GM18519 (cell line): ENCODE data around the gene FAM107B.
"Not testable (repeated sequence)": the region's sequence is repeated elsewhere in the genome, so short reads cannot be mapped to it uniquely, and the experiment has no call there.

Experiments
- ATAC-seq: cut with Tn5 transposase; IDR thresholded peaks from one replicate; pipeline ENCODE4 v1.9.1; 2021; ENCODE audit warnings: mild to moderate bottlenecking, moderate library complexity; ENCODE audit not compliant: unreplicated experiment, low FRiP score

Gene FAM107B

DNA sequence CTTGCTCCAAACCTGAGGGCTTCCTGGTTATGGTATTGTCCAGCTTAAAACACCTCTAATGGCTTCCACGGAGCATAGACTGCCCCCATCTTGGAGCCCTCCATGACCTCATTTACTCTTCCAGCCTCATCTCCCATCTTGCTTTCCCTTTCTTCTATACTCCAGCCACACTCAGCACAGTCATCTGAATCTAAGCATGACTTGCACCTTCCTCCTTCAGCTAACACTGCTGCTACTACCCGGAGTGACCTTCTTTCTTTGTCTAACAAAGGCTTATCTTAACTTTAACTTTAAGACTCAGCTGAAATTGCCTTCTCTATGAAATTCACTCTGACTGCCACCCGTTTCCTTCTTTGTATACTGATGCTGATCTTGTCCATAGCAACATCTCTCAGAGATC is 135.1 kb downstream of the FAM107B start:
- ATAC-seq: no peak

DNA sequence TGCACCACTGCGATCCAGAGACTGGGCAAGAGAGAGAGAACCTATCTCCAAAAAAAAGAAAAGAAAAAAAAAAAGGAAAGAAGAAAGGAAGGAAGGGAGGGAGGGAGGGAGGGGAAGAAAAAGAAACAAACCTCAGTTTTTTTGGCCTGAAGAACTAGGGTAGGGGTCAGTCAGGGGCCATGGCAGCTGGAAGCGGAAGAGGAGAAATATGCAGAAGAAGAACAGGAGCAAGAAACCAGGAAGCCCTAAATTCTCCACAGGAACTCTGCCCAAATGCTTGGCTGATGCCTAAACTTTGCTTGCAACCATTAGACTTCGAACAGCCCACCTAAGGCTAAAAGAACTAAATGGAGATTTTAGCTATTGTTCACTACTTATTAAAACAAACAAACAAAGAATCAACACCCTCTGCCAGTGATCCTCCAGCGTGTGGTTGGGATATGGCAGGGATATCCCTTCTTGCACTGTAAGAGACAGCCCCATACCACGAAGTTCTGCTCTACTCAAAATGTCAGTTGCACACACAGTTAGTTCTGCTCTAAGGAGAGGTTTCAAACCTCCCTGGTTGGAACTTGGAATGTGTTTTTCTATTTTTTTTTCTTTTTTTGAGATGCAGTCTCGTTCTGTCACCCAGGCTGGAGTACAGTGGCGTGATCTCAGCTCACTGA is 139.5 kb downstream of the FAM107B start:
- no peak for ATAC-seq

DNA sequence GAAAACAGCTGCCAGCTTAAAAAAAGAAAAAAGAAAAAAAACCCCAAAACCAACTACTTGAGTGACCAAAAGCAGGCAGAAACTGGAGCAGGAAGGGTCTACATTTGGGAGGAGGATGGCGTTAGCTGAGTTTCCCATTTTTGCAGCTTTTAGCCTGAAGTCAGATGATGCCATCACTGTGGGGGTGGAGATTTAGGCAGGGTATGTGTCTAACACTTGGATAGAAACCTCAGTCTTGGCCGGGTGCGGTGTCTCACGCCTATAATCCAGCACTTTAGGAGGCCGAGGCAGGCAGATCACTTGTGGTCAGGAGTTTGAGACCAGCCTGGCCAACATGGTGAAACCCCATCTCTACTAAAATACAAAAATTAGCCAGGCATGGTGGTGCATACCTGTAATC is 140.1 kb downstream of the FAM107B start:
- ATAC-seq: not testable (repeated sequence)

DNA sequence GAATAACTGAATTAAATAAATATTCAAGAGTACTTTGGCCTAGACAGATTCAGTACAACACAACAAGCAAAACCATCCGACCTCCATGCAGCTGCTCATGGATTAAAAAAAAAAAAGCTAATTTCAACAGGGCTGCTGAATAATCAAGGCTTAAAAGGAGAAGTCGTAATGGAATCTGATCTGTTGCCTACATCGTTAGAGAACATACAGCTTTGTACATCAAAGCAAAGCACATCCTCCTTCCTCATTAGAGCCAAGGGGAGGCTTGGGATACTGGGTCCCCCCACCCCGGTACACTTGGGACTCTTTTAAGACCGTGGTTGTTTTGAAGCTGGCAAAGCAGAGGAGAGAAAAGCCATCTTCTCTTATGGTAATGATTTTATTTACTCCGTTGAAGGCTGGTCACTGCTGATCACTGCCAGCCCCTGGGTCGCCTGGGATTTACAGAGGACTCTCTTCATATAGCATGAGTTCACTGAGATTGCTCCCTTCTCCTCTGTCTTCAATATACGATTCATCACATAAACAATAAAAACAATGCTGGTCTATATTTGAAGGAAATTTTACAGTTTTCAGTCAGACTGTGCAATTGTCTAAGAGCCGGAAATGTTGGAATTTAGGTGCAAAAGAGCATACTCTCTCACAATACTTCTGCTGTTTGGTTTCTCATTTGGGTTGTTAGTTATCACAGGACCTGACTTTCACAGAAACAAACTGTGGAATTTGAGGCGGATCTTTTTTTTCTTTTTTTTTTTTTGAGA is 148.8 kb downstream of the FAM107B start:
- no peak for ATAC-seq

DNA sequence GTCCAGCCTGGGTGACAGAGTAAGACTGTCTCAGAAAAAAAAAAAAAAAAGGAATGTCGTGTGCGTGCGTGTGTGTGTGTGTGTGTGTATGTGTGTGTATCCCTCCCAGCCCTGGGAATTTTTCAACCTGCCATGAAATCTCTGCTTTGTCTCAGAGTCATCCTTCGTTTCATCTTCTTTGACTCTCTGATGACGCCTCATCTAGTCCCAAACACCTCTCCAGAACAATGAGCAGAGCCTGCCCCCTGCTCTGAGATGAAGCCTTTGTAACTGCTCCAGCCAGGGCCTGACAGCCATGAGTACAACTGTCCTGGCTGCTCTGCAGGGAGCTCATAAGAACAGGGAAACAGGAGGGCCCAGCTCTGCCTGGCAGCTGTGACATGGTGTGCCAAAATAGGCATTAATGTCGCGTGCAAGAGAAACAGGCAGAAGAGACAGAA is 149.5 kb downstream of the FAM107B start:
- ATAC-seq: no peak

DNA sequence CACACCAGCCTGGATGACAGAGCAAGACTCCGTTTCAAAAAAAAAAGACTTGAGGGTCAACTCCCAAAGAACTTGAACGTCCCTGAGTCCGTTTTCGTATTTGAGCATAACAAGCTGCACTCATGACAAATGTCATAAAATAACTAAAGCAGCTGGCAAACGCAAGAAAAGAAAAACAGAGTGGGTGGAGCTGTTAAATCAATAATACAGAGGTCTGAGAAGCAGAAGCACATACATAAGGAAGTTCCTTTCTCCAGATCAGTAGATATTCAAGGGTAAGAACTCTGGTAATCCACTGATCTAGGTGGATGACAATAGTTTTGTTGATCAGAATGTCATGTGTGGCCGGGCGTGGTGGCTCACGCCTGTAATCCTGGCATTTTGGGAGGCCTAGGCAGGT is 150.1 kb downstream of the FAM107B start:
- ATAC-seq: no peak

DNA sequence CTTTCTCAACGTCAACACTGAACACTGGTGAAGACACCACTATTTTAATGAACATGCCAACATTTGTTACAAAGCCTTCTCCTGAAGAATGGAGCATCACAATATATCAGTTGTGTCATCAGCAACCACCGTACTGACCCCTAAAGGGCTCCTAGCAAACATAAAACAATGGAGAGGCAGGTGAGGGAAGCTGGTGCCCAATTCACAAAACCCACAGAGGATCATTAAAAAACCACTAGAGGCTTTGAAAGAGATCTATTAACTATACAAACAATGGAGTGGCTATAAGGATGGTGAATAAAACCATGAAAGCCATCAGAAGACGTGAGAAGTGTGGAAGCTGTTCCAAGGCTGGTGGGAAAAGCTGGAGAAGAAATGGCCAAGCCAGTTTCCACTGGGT is 150.8 kb downstream of the FAM107B start:
- ATAC-seq: no peak

DNA sequence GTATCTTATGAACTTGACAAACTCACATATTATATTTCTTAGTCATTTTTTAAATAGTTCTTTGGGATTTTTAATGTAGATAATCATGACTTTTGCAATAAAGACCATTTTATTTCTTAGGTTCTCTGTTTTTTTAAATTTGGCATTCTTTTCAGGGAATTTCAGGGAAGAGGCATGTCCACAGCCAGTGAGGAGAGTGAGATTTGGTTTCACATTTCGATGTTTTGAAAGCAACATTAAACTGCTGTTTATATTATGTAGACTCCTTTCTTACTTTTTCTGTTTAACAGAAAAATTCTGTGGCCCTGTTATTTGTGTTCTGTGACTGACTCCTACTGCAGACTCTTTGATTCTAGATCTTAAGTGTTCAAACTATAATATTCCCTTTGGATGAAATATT is 153.7 kb downstream of the FAM107B start:
- ATAC-seq: no peak

DNA sequence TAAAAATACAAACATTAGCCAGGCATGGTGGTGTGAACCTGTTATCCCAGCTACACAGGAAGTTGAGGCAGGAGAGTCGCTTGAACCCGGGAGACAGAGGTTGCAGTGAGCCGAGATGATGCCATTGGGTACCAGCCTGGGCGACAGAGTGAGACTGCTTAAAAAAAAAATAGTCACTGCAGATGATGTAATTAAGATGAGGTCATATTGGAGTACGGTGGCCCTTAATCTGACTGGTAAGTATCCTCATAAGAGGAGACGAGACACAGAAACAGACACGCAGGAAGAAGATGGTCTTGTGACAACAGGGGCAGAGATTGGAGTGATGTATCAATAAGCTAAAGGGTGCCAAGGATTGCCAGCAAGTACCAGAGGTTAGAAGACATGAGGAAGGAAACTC is 156.0 kb downstream of the FAM107B start:
- no peak for ATAC-seq

DNA sequence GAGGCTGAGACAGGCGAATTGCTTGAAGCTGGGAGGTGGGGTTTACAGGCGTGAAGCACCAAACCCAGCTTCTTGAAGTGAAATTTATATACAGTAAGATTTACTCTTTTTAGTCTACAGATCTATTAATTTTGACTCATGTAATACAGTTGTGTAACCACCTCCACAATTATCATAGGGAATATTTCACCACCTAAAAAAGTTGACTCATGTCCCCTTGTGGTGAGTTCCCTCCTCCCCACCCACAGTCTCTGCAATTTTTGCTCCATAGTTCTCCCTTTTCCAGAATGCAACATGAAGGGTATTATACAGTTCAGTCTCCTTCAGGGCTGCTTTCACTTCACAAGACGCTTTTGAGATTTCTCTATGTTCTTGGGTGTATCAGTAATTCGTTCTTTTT is 156.8 kb downstream of the FAM107B start:
- ATAC-seq: no peak

DNA sequence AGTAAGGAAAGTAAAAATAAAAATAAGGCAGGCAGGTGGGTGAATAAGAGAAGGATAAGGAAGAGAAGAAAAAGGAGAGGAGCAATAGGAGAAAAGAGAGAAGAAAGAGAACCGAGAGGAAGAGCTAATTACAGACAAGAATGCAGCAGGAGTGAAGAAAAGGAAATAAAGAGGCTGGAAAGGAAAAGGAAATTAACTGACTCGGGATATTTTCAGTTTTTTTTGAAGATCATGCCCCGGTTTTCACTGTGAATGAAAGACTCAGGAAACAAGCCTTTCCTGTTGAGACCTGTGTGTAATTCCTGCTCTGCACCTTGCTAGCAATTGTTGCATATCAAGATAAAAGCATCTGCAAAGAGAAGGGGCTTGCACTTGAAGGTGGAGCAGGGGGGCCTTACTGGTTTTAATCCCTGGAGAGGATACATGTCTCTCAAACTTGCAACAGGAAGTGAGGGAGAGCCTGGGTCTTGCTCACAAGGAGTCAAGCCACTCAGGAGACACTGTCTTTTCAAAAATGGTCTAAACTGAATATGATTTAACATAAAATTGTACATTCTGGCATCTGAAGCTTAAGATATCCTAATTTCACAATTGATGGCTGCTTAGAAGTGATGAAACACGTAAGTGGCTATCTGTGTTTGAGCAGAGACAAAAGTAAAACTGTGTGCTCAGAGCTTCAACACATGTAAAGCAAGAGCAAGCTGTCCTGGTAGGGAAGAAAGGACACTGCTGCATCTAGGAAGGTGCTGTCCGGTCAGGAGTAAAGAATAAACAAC is 157.6 kb downstream of the FAM107B start:
- ATAC-seq: no peak

DNA sequence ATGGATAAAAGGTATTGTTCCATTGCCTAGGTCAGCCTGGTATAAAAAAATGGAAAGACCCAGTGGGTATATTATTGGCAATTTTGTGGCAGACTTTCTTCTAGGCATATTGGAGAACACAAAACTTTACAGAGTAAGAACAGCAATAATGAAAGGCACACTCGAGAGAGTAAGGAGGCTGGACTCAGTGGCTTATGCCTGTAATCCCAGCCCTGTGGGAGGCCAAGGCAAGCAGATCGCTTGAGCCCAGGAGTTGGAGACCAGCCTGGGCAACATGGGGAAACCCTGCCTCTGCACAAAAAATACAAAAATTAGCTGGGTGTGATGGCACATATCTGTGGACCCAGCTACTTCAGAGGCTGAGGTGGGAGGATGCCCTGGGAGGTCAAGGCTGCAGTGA is 158.2 kb downstream of the FAM107B start:
- ATAC-seq: no peak

DNA sequence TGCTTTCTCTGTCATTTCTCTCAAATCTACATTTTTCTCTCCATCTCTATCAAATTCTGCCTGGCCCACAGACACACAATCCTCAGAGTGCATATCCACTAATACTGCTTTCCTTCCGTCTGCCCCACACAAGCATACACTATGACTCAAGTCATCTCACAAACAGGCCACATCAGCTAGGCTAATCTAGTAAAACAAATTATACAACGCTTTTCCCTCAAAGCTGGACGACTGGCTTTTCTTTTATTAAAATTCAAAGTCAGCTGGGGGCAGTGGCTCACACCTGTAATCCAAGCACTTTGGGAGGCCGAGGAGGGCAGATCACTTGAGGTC is 161.1 kb downstream of the FAM107B start:
- ATAC-seq: no peak

DNA sequence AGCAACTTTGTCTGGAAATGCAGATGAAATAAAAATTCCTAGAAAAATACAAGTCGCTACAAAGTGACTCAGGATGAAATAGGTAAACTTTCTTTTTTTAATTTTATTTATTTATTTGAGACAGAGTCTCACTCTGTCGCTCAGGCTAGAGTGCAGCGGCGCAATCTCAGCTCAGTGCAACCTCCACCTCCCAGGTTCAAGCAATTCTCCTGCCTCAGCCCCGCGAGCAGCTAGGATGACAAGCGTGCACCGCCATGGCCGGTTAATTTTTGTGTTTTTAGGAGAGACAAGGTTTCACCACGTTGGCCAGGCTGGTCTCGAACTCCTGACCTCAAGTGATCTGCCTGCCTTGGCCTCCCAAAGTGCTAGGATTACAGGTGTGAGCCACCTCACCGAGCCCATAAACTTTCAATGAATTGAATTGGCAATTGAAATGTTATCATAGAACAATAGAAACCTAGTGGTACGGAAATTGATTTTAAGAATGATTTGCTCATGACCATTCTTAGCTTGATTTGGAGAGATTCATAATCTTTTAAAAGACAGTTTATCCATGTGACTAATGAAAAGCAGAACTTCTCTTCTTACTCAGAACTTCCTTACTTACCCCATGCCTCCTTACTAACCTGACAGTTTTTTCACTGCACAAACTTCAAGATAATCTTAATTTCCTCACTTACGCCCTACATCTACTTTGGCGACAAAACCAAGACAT is 161.7 kb downstream of the FAM107B start:
- no peak for ATAC-seq

DNA sequence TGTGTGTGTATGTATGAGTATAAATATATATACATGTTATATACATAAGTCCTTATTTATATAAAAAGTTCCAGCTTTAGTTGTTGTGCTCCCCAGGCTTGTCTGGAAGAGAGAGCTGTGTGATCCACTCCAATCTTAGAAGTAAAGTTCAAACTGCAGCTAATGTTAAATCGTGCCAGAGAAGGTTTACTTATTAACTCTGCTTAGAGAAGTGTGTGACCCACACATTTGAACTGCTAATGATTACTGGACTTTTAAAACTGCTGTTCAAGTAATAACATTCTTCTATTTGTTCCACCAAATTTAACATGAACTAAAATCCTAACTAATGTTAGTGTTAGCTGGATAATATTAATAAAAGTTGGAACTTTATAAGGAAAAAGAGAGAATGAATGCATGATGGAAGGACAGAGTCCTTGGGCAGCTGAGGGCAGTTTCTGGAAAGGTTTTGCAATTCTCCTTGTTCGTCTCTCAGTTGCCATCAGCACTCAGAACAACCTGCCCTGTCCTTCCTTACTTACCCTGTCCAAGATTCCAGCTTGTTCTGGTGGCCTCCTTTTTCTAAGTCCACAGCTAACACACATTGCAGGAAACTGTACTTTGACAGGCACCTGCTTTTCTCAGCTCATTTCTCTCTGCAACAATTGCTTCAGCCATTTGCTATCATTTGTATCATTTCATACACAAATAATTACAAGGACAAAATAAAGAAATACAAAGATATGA is 162.6 kb downstream of the FAM107B start:
- no peak for ATAC-seq

DNA sequence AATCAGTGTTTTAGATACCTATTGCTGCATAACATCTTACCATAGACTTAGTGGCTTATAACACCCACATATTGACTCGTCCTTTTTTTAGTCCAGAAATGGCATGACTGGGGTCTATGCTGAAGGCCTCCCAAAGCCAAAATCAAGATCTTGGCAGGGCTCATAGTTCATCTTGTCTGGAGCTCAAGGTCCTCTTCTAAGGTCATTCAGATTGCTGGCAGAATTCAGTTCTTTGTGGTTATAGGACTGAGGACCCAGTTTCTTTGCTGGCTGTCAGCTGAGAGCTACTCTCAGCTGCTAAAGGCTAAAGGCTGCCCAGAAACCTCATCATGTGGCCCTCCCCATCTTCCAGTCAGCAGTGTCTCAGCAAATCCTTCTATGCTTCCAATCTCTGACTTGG is 165.5 kb downstream of the FAM107B start:
- no peak for ATAC-seq

DNA sequence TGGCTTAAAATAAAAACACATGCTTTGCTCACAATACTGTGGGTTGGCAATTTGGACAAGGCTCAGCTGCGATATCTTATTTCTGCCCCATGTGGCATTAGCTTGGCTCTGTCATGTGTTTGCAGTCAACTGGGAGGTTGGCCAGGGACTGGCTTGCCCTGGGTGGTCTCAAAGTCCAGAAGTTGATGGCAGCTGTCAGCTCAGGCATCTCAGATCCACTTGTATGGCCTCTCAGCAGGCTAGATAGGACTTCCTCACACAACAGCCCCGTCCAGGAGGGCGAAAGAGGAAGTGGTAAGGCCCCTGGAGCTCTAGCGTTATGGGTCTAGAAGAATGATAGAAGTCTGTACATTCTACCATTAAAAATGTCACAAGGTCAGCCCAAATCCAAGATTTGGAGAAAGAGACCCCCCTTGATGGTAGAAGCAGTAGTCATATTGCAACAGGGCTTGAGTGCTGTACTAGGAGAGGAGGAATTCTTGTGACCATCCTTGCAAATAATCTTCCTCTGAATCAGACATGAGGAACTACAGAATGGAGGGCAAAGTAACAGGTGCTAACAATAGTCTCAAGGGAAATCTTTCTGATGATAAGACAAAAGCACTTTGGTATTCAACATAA is 166.2 kb downstream of the FAM107B start:
- ATAC-seq: no peak

DNA sequence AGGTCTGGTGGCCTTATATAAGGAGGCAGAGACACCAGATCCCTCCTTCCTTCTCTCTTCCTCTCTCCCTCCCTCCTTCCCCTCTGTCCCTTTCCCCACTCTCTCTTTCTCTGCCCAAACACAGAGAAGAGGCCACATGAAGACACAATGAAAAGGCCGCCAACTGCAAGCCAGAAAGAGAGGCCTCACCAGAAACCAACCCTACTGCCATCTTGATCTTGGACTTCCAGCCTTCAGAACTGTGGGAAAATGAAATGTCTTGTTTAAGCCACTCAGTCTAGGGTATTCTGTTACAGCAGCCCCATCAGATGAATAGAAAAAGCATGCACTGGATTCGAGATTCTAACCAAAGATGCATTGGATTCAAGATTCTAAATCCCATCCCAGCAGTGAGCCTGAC is 168.1 kb downstream of the FAM107B start:
- no peak for ATAC-seq

DNA sequence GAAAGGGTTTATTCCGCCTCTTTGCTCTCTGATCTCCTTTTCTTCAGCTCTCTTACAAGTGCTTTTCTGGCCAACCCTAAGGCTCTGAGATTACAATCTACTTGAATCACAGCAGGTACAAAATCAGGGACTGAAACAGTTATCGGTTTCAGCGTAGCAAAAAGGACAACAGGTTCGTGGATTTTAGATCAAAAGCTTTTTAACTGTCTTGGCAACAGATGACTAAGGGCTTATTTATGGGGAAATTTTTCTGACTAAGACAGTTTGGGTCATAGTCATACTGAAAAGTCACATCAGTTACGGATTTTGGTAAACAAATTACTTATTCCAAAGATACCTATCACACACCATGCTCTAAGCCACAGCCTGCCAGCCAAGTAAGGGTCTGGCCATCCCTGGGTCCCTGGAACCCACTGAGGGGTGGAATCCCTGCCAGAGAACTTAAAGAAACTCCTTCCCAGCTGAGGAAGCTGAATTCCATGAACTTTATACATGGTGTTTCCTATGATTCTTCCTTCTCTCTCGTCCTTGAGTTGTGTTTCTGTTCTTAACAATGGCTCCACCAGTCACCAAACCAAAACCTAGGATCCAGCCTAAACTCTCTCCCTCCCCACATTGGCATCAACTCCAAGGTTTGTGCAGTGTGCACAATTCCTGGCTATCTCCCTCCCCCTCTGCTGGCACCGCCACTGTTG is 169.3 kb downstream of the FAM107B start:
- peak; percentile 48 for ATAC-seq
